ENCODE data around the gene DNASE1L3.
"Not testable (repeated sequence)": the region's sequence is repeated elsewhere in the genome, so short reads cannot be mapped to it uniquely, and the experiment has no call there.

Gene DNASE1L3

GRCh38 chr3:58242860-58243259 lies 32.1 kb upstream of the DNASE1L3 start:
- H3K9me3 ChIP-seq (ENCODE audit: control insufficient read depth, low read length); H3K27me3 ChIP-seq (ENCODE audit: control insufficient read depth, insufficient read depth, low read length): not testable (repeated sequence)
- H3K4me1 ChIP-seq (ENCODE audit: control insufficient read depth, insufficient read depth, low read length): peaks cover 32% of the 10 kb centered on the region

DNA sequence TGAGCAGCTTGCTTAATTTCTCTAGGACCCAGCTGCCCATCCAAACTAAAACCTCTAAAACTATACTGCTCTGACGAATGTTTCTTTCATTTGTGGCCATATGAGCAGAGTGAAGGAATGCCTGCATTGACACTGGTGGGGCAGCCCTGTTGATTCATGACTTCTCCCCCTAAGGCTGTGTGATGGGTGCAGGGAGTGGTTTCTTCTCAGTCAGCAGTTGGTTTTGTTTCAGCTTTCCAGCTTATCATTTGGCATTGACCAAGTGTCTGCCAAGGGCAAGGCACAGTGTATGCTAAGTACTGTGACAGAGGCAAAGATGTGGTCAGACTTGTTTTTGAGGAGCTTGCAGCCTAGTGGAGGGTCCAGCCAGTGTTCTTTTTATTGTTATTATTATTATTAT lies 31.6 kb upstream of the DNASE1L3 start:
- Histone ChIP-seq H3K27me3 (ENCODE audit: control insufficient read depth, insufficient read depth, low read length) (no peaks in the 10 kb centered on the region), H3K4me3 (ENCODE audit: low read length) (no peak overlapping the region), H3K9ac (ENCODE audit: low read length) (no peak overlapping the region)

More at GRCh38 chr3:58242860-58243259, 32.1 kb upstream of the DNASE1L3 start:
- not testable (repeated sequence) for H3K4me3 ChIP-seq (ENCODE audit: low read length); H3K36me3 ChIP-seq (ENCODE audit: control insufficient read depth, insufficient read depth, low read length); H3K9ac ChIP-seq (ENCODE audit: low read length)

GRCh38 chr3:58241306-58242044 lies 30.7 kb upstream of the DNASE1L3 start:
- peaks cover 34% of the 10 kb centered on the region for H3K4me1 ChIP-seq (ENCODE audit: control insufficient read depth, insufficient read depth, low read length)
- H3K9me3 ChIP-seq (ENCODE audit: control insufficient read depth, low read length): no peaks in the 10 kb centered on the region
- no peaks in the 10 kb centered on the region for H3K27me3 ChIP-seq (ENCODE audit: control insufficient read depth, insufficient read depth, low read length)
- no peak overlapping the region for H3K9ac ChIP-seq (ENCODE audit: low read length)
- H3K36me3 ChIP-seq (ENCODE audit: control insufficient read depth, insufficient read depth, low read length): no peaks in the 10 kb centered on the region
- no peak overlapping the region for H3K4me3 ChIP-seq (ENCODE audit: low read length)

More for the DNA sequence above, 31.6 kb upstream of the DNASE1L3 start:
- H3K4me1 ChIP-seq (ENCODE audit: control insufficient read depth, insufficient read depth, low read length): peaks cover 32% of the 10 kb centered on the region
- H3K9me3 ChIP-seq (ENCODE audit: control insufficient read depth, low read length): no peaks in the 10 kb centered on the region
- H3K36me3 ChIP-seq (ENCODE audit: control insufficient read depth, insufficient read depth, low read length): no peaks in the 10 kb centered on the region

DNA sequence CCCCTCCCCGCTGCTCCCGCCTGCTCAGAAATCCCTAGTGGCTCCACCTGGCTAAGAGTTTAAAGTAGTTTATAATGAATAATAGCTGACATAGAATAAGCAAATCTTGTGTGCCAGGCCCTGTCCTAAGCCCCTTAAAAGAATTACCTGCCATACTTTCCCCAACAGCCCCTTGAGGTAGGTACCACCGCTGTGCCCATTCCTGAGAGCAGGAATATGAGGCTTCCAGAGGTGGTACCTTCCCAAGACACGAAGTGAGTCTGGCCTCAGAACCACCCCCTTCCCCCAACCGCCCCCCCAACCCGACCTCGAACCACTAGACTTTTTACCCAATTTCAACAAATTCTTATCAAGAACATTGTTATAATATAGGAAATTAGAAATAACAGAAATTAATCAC lies 28.1 kb upstream of the DNASE1L3 start:
- H3K27me3 ChIP-seq (ENCODE audit: control insufficient read depth, insufficient read depth, low read length): no peaks in the 10 kb centered on the region
- H3K4me1 ChIP-seq (ENCODE audit: control insufficient read depth, insufficient read depth, low read length): peaks cover 26% of the 10 kb centered on the region
- H3K36me3 ChIP-seq (ENCODE audit: control insufficient read depth, insufficient read depth, low read length): no peaks in the 10 kb centered on the region
- H3K9ac ChIP-seq (ENCODE audit: low read length): peak overlapping the region; percentile 50
- peak overlapping the region; percentile 55 for H3K4me3 ChIP-seq (ENCODE audit: low read length)
- H3K9me3 ChIP-seq (ENCODE audit: control insufficient read depth, low read length): no peaks in the 10 kb centered on the region

- Histone ChIP-seq H3K36me3 (ENCODE audit: control insufficient read depth, insufficient read depth, low read length) (no peaks in the 10 kb centered on the region), H3K4me1 (ENCODE audit: control insufficient read depth, insufficient read depth, low read length) (peaks cover 26% of the 10 kb centered on the region), H3K27me3 (ENCODE audit: control insufficient read depth, insufficient read depth, low read length) (no peaks in the 10 kb centered on the region), H3K9me3 (ENCODE audit: control insufficient read depth, low read length) (no peaks in the 10 kb centered on the region), H3K4me3 (ENCODE audit: low read length) (peak overlapping the region; percentile 55), H3K9ac (ENCODE audit: low read length) (peak overlapping the region; percentile 50)
Measured at GRCh38 chr3:58237941-58238681, 27.3 kb upstream of the DNASE1L3 start.

DNA sequence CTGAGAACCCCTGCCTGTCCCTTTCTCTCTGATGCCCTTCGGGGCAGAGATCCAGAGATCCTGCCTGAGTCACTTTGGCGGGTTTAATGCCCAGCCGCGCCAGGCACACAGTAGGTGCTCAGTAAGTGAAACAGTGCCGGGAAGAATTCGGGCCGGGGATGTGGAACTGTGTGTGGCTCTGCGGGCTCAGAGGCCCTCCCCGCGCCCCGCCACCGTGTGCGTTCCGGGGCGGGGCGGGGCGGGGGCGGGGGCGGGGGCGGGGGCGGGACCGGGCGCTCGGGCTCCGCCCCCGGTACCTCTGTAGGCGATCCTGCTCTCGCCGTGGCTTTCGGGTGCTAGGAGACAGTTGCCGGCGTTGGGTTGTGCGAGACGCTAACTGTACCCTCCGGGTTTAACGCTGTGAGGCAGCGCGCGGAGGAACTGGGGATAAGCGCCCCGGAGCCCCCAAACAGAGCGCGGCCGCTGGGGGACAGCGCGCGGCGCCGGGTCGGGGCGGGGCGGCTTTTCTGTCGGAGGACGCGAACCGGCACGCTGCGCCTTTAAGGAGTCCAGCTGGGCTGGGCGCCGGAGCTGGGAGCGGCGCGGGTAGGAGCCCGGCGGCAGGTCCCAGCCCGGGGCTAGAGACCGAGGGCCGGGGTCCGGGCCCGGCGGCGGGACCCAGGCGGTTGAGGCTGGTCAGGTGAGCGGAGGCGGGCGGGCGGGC lies 26.6 kb upstream of the DNASE1L3 start, which contains the start of gene ABHD6:
Gene ABHD6, plus strand, starts transcription at position 555 of the 703 bp plus-strand sequence. CDS start 18,795 bp downstream, outside the sequence.
- Histone ChIP-seq H3K9me3 (ENCODE audit: control insufficient read depth, low read length) (no peaks in the 10 kb centered on the region), H3K9ac (ENCODE audit: low read length) (peak within 1 kb of the TSS; percentile 55), H3K36me3 (ENCODE audit: control insufficient read depth, insufficient read depth, low read length) (no peaks in the 10 kb centered on the region), H3K4me1 (ENCODE audit: control insufficient read depth, insufficient read depth, low read length) (peaks cover 26% of the 10 kb centered on the region), H3K4me3 (ENCODE audit: low read length) (peak within 1 kb of the TSS; percentile 83), H3K27me3 (ENCODE audit: control insufficient read depth, insufficient read depth, low read length) (no peaks in the 10 kb centered on the region)

- no peaks in the 10 kb centered on the region for H3K36me3 ChIP-seq (ENCODE audit: control insufficient read depth, insufficient read depth, low read length)
- peak overlapping the region; percentile 55 for H3K9ac ChIP-seq (ENCODE audit: low read length)
- peak overlapping the region; percentile 83 for H3K4me3 ChIP-seq (ENCODE audit: low read length)
- H3K4me1 ChIP-seq (ENCODE audit: control insufficient read depth, insufficient read depth, low read length): peaks cover 19% of the 10 kb centered on the region
- no peaks in the 10 kb centered on the region for H3K27me3 ChIP-seq (ENCODE audit: control insufficient read depth, insufficient read depth, low read length)
- no peaks in the 10 kb centered on the region for H3K9me3 ChIP-seq (ENCODE audit: control insufficient read depth, low read length)
Measured at GRCh38 chr3:58236527-58237237, 25.9 kb upstream of the DNASE1L3 start.

- no peak overlapping the region for H3K4me3 ChIP-seq (ENCODE audit: low read length)
- peaks cover 12% of the 10 kb centered on the region for H3K4me1 ChIP-seq (ENCODE audit: control insufficient read depth, insufficient read depth, low read length)
- no peaks in the 10 kb centered on the region for H3K36me3 ChIP-seq (ENCODE audit: control insufficient read depth, insufficient read depth, low read length)
- no peaks in the 10 kb centered on the region for H3K9me3 ChIP-seq (ENCODE audit: control insufficient read depth, low read length)
- H3K27me3 ChIP-seq (ENCODE audit: control insufficient read depth, insufficient read depth, low read length): no peaks in the 10 kb centered on the region
- no peak overlapping the region for H3K9ac ChIP-seq (ENCODE audit: low read length)
Measured at GRCh38 chr3:58235970-58236369, 25.2 kb upstream of the DNASE1L3 start.

DNA sequence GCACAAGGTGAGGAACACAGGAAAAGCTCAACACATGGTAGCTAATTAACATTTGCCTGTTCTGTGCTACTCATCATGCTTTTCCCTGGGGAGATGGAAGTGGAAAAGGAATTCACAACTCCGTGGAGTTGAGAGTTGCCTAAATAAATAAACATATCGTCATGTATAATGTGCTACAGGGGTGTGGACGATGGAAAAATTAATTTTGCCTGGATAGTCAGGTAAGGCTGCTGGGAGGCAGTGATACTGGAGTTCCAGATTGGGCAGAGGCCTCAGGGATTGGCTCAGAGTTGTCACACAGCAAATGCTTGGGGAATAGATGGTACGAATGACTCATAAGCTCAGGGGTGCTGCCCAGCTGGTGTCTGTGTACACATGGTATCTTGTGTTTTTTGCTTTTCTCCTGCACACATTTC lies 23.8 kb upstream of the DNASE1L3 start:
- no peaks in the 10 kb centered on the region for H3K27me3 ChIP-seq (ENCODE audit: control insufficient read depth, insufficient read depth, low read length)
- no peak overlapping the region for H3K4me3 ChIP-seq (ENCODE audit: low read length)
- no peaks in the 10 kb centered on the region for H3K9me3 ChIP-seq (ENCODE audit: control insufficient read depth, low read length)
- no peaks in the 10 kb centered on the region for H3K36me3 ChIP-seq (ENCODE audit: control insufficient read depth, insufficient read depth, low read length)
- peaks cover 10% of the 10 kb centered on the region for H3K4me1 ChIP-seq (ENCODE audit: control insufficient read depth, insufficient read depth, low read length)
- H3K9ac ChIP-seq (ENCODE audit: low read length): no peak overlapping the region

GRCh38 chr3:58231666-58232065 lies 20.9 kb upstream of the DNASE1L3 start:
- Histone ChIP-seq H3K9ac (ENCODE audit: low read length) (no peak overlapping the region), H3K4me3 (ENCODE audit: low read length) (no peak overlapping the region), H3K27me3 (ENCODE audit: control insufficient read depth, insufficient read depth, low read length) (no peaks in the 10 kb centered on the region), H3K9me3 (ENCODE audit: control insufficient read depth, low read length) (no peaks in the 10 kb centered on the region), H3K36me3 (ENCODE audit: control insufficient read depth, insufficient read depth, low read length) (no peaks in the 10 kb centered on the region), H3K4me1 (ENCODE audit: control insufficient read depth, insufficient read depth, low read length) (peaks cover under 1% of the 10 kb centered on the region)

GRCh38 chr3:58230876-58231552 lies 20.2 kb upstream of the DNASE1L3 start:
- Histone ChIP-seq H3K9ac (ENCODE audit: low read length) (no peak overlapping the region), H3K36me3 (ENCODE audit: control insufficient read depth, insufficient read depth, low read length) (no peaks in the 10 kb centered on the region), H3K27me3 (ENCODE audit: control insufficient read depth, insufficient read depth, low read length) (no peaks in the 10 kb centered on the region)

More at GRCh38 chr3:58230876-58231552, 20.2 kb upstream of the DNASE1L3 start:
- H3K9me3 ChIP-seq (ENCODE audit: control insufficient read depth, low read length): no peaks in the 10 kb centered on the region
- H3K4me1 ChIP-seq (ENCODE audit: control insufficient read depth, insufficient read depth, low read length): no peaks in the 10 kb centered on the region
- H3K4me3 ChIP-seq (ENCODE audit: low read length): no peak overlapping the region
